HG03520 (cell line): ENCODE measurements around the gene RSPH1.
A peak's percentile ranks its signal among the peaks of the same experiment; 100 is the strongest.

Experiments used
- ATAC-seq: cut with Tn5 transposase; IDR thresholded peaks from one replicate; pipeline ENCODE4 v1.9.1; 2021; ENCODE audit warnings: mild to moderate bottlenecking, moderate library complexity; ENCODE audit not compliant: unreplicated experiment

Gene RSPH1

DNA sequence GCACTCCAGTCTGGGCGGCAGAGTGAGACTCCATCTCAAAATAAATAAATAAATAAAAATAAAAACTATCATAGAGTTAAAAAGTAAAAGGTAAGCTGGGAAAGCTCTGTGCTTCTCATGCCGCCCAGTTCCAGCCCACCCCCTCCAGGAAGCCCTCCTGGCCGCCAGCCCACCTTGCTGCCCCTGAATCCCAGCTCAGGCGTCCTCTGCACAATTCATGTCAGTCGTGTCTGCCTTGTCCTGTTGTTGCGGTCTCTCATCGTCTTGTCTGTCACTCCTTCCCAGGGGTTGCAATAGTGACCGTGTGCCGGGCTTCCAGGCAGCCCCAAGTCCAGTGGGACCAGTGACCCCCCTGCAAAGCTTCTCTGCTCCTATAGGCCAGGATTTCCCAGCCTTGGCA, 44.1 kb downstream of the RSPH1 start:
- no peak for ATAC-seq

DNA sequence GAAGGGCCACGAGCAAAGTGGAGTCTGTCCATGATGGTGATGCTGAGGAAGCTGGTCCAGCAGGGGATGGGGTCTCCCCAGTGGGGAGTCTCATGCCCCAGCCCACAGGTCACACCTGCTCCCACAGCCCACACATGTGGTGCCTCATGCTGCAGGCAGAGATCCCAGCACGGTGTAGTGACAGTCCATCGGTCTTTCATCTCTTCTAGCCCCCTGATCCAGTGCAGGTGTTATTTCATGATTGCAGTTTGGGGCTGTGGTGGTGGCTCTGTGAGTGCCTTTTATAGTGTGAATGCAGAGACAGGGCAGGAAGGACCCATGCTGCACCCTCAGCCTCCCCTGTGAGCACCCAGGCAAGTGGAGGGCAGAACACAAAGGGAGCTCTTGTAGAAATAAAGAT, 47.3 kb downstream of the RSPH1 start:
- no peak for ATAC-seq

DNA sequence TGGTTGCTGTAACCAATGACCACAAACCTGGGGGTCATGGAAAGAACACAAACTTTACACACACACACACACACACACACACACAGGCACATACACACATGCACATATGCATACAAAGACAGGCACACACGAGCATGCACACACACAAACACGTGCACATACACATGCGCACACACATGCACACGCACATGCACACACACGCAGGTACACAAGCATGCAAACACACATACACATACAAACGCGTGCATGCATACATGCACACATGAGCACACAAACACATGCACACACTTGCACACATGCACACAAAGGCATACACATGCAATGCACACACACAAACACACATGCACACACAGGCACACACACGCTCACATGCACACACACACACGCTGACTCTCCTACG, 48.3 kb downstream of the RSPH1 start:
- no peak for ATAC-seq

DNA sequence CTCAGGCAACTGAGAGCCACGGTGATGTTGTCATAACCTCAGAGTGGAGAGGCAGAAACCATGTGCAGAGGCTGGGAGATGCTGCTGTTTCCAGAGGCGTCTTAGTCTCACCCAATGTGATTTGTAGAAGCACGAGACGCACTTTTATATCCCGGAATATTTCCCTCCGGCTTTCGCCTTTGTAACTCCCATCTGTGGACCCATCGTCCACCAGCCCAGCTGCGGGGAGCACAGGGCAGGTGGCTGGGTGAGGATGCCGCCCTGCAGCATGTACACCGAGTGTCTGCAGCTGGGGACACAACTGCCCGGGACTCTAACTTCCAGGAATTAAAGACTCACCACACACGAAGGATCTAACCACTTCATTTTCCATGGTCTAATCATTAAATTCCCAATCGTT, 48.8 kb downstream of the RSPH1 start:
- no peak for ATAC-seq

DNA sequence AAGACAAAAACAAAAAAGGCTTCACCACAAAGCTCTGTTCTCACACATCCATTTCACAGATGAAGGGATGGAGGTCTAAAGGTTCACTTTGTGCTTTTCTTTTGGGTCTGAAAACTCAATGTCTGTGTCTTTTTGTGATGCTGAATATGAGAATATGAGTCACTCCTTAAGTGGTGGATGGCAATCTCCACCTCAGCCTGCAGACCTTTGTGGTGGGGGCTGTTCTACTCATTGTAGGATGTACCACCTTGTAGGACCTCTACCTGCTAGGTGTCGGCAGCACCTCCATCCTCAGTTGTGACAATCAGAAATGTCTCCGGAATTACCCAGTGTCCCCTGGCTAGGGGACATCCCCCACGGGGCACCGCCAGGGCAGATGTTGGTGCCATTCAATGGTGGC, 49.5 kb downstream of the RSPH1 start:
- ATAC-seq: no peak

DNA sequence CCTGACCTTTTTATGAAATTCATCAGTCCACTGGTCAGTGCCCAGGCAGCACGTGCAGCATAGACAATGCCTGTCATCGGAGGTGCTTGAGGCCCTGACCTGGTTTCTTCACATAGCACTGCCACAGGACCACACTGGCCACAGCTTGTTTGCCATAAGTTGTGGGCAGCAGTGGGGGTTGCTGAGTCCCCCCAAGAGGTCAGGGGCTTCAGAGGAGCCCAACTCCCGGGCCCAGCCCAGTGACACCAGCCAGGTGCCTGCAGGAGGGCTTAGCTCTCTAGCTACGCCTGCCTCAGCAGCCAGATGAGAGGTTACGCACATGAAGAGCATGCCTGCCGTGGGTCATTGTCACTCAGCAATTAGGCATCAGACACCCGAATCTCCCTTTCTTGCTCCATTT, 50.7 kb downstream of the RSPH1 start:
- ATAC-seq: no peak

DNA sequence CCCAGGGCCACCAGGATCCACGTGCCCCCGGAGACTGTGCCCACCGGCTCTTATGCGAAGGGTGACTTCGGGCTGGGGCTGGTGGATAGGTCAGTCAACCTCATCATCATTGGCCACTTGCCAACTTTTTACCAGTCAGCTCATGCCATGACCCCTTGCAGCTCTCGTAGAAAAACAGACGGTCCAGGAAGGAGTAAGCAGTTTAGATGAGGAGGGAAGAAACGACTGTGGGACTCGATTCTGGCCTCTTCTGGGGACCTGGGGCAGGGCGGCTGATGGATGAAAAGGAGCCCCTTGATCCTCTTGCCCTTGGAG, 51.3 kb downstream of the RSPH1 start:
- ATAC-seq: no peak

DNA sequence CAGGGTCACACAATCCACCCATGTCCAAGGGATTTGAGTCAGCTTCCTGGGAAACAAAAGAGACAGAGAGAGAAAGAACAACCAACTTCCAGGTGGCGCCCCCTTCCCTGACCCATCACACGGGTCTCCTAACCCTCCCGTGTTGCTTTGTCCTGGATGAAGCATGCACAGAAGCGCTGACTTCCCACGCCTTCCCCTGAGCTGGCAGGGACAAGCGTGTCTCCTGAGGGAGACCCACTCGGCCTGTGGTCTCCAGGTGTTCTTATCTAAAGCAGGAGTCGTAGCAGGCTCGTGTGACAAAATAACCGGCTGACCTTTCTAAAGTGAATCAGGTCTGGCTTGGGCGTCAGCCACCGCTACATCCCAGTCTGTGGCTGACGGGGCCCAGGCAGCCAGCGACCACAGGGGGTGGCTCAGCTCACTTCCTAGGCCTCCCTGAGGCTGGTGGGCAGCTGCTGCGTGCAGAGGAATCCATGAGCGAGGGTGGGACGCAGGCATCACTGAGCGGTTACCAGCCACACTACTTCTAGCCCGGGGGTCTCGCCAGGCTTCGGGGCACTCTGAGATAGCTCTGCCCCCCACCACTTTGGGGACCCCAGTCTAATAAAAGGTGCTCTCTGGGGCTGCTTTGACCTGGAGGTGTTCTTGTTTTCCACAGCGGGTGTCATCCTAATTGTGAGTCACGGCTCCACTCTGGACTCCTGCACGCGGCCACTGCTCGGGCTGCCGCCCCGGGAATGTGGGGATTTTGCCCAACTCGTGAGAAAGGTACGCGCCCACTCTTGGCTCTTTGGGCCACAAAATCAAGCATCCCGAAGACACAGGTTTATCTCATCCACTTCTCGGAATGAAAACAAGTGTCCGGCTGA, 51.9 kb downstream of the RSPH1 start:
- no peak for ATAC-seq

DNA sequence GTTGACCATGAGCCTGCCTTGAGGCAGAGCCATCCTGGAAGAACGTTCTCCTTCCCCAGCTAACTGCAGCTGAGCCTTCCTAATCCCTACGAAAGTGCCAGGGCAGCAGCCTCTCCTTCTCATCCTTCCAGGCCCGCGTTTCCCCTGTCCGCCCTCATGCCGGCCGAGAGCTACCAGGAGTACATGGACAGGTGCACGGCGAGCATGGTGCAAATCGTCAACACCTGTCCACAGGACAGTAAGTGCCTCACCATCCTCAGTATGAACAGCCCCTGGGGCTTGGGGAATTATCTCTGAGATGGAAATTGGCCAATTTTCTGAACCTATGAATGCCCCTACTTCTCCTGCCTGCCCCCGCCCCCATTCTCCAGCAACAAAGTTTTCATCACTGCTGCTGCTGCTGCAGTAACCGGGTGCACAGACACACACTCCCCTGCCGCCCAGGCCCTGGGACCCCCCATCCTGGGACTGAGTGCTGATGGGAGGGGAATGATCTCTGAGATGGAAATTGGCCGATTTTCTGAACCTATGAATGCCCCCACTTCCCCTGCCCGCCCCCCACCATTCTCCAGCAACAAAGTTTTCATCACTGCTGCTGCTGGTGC, 52.7 kb downstream of the RSPH1 start:
- ATAC-seq: no peak

DNA sequence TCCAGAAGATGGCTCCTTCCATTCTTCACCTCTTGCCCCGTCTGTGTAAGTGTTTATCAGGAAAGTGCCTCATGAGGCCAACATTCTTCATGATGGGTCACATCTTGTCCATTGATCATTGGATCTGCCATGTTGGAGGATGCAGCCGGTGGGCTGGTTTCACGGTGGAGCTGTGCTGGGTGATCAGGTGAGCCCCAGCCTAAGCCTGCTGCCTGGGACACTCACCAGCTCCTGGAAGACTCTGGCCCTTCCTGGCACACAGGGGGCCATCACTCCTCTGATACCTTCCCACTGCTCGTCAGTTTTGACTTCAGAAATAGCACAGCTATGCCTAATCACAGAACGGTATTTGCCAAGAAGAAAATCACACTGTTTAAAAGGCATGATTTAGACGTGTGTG, 54.1 kb downstream of the RSPH1 start:
- no peak for ATAC-seq

DNA sequence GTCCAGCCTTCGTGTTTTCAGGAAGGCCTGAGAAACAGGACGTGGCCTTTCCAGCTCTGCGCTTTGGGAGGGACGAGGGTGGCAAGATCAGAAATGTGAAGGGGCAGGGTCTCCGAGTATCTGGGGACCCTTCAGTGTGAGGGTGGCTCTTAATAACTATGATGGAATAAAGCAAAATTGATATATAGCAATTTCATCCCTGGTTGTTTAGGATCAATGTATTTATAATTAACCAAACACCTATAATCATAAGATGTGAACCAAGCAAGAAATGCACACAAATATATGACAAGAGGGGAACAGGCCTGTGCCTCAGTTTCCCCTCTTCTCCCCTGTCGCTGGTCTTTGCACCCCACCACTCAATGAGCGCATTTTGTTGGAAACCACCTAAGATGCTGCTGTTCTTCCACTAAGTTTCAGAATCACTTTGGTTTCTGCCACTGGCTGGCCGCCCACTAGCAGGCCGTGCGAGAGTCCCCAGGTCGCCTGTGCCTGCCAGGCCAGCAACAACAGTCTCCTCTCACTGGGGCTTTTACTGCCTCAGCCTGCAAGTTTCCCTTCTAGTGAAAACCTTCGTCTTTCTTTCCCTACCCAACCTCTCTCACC, 55.7 kb downstream of the RSPH1 start:
- ATAC-seq: peak; percentile 58

DNA sequence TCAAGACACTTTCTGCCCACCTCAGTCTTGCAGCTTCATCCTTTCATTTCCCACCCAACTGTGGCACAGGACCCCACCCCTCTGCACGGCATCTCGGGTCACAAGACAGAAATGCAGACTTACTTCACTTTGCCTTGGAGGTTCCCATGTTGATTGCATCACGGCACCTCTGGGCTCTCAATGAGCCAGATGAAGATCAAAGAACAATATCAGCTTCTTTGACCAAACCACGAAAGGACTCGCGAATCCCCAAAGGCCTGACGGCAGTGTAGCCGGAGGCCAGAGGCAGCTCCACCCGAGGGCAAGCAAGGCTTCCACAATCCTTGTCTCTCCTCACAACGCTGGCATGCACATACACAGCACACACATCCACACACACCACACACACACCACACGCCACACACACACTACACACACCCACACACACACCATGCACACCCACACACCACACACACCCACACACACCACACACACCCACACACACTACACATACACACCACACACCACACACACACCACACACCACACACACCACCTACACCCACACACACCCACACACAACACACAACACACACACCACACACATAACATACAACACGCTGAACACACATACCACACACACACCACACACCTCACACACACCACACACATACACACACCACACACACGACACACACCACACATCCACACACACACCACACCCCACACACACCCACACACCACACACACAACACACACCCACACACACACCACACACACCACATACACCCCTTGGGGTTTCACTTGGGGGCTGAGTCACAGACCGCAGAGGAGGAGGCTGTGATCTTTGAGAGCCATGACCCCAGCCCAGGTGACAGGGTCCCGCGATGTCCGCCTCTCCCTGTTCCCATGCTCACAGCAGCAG, 56.5 kb downstream of the RSPH1 start:
- ATAC-seq: no peak

DNA sequence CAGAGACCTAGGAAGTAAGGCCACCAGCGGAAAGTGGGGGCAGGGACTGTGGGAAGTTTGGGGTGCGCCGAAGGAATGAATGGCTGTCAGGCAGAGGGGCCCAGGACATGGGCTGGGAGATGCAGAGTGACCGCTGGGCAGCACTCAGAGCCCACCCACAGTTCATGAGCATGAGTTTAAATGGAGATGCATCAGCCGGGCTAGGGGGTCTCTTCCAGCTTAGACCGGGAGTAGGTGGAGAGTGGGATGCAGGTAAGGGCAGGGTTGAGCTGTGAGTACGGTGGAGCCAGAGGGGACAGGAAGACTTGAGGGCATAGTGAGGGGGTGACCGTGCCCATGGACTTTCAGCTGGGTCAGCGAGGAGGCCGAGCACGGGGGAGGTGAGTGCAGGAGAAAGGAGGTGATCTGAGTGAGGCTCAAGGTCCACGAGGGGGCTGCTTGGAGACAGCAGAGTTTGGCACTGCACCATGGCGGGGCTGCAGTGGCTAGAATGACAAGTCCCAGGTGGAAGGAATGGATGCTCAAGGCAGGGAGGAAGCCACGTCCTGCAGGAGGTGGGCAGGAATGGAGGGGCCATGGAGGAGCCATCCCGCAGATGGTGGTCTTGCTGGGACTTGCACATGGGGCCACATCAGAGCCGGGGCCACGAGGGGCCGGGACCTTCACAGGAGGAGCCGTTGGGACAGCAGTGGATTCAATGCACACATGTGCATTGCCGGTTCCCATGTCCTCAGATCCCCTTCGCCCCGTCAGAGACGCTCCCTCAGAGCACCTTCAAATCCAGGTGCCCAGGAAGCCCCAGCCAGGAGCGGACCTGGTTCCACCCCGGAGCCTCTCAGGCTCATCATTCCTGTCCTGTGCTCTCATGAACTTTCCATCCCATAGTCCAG, 57.5 kb downstream of the RSPH1 start:
- ATAC-seq: no peak

DNA sequence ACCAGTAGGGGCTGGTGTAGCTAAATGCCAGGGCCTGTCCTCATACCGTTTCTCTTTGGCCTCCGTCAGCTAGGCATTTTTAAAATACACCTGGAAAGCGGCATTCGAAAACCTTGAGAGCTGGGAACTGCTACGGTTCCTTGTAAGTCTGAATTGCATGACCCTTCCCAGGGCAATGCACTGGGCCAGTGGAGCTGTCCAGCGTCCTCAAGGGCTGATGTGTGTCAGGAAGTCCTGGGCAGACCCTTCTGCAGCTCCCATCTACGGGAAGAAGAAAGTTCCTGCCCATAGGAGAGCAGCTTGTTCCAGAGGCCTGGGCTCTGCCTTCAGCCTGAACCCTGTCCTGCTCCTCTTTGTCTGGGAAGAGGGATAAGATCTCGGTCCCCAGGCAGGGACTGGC, 58.2 kb downstream of the RSPH1 start:
- ATAC-seq: no peak

DNA sequence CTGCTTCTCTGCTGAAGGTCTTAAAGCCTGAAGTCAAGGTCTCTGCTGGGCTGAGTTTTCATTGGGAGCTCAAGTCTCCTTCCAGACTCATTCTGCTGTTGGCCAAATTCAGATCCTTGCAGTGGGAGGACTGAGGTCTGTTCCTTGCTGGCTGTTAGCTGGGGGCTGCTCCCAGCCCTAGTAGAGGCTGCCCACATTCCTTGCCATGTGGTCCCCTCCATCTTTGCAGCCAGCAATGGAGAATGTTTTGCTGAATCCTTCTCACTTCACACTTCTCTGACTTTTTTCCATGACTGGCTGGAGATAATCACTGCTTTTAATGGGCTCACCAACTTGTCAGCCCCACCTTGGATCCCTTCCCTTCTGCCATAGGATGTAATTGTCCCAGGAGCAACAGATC, 59.1 kb downstream of the RSPH1 start:
- no peak for ATAC-seq

DNA sequence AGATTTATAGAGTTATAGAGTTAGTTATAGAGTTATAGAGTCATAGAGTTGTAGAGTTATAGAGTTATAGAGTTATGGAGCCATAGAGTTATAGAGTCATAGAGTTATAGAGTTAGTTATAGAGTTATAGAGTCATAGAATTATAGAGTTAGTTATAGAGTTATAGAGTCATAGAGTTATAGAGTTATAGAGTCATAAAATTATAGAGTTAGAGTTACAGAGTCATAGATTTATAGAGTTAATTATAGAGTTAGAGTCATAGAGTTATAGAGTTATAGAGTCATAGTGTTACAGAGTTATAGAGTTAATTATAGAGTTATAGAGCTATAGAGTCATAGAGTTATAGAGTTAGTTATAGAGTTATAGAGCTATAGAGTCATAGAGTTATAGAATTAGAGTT, 60.2 kb downstream of the RSPH1 start:
- no peak for ATAC-seq

DNA sequence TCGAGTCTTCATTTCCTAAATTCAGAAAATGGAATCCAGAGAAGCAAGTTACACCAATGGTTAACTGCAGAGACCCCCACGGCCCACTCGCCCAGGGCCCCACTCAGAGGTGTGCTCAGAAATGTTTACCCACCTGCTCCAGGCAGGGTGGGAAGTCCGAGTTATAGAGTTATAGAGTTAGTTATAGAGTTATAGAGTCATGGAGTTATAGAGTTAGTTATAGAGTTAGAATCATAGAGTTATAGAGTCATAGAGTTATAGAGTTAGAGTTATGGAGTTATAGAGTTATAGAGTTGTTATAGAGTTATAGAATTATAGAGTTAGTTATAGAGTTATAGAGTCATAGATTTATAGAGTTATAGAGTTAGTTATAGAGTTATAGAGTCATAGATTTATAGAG, 60.6 kb downstream of the RSPH1 start:
- no peak for ATAC-seq

DNA sequence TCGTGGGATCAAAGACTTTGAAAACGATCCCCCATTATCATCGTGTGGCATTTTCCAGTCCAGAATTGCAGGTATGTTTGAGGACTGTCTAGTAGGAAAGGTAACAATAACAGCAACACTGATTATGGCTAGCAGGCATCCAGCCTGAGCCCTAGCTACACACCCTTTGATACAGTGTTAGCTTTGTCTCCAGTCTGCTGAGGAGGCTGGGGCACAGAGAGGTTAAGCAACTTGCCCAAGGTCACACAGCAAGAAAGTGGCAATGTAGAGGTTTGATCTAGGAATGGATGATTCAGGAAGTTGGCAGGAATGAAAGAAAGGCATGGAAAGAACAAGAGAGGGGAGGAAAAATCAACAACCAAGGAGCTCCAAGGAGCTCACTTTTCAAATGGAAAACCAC, 61.1 kb downstream of the RSPH1 start:
- no peak for ATAC-seq

DNA sequence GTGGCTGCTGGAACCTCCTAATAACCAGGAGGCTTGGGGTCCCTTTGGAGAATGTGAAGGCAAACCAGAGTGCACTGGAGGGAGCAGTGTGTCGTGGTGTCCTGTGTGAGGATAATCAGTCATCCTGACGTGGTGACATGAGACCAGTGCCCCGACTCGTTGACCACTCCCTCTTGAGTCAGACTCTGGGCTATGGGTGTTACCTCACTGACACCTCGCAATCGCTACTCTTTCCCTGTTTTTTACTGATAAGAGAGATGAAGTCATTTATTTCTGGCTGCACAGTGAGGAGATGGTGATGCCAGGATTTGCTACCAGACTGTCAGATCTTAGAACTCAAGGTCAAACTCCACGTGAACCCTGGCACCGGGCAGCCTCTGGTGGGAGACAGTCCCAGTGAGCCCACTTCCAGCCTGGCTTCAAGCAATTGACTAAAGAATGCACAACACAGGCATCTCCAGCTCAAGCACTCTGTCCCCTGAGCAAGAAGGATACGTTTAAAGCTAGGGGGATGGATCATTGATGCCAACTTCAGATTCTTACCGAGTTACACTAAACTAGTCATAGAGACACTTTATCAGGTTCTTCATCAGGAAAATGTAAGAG, 62.0 kb downstream of the RSPH1 start:
- ATAC-seq: no peak

DNA sequence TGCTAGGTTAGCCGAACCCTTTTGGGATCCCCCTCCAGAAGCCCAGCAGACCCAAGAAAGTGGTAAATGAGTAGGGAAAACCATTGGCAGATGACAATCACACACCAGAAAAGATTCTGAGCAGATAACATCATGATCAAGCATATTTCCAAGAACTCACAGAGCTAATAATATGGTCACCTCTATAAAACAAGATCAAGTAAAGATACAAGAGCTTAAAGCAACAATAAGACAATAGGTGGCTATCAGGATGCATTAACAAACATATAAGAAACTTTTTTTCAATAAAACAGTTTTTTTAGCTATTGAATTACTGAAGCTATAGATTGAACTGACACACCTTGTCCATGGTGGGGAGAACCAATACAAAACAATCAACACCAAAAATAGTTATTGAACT, 63.3 kb downstream of the RSPH1 start:
- ATAC-seq: no peak
